GM12878 (cell line): ENCODE measurements around the gene NEK11.

Experiments
- CHD2 ChIP-seq: IDR thresholded peaks from 2 replicates; pipeline ENCODE4 v1.6.1; 2011; ENCODE audit warnings: low read depth, low read length, improper control_type of control experiment, borderline replicate concordance
- CREB1 ChIP-seq: IDR thresholded peaks from 2 replicates; pipeline ENCODE4 v1.6.1; 2012; ENCODE audit warnings: low read depth, mild to moderate bottlenecking, inconsistent platforms
- CTCF ChIP-seq, 3 experiments: IDR thresholded peaks in 2 of 3; conservative IDR thresholded peaks in 1 of 3; 2 replicates each; pipeline ENCODE4 v1.5.1; 2011; ENCODE audit warnings: low read depth in 3 of 3, low read length in 3 of 3, mild to moderate bottlenecking in 3 of 3, control low read depth in 2 of 3, moderate library complexity in 2 of 3, inconsistent platforms in 1 of 3, mixed read lengths in 1 of 3; ENCODE audit not compliant: control insufficient read depth in 2 of 3, insufficient read depth in 1 of 3; ENCODE audit errors: extremely low read depth in 1 of 3
- FOXM1 ChIP-seq: IDR thresholded peaks from 2 replicates; pipeline ENCODE4 v1.6.1; 2012; ENCODE audit warnings: low read depth, mild to moderate bottlenecking, inconsistent platforms, low read length, moderate library complexity
- IRF3 ChIP-seq: fragments of 450-650 bp; IDR thresholded peaks from 2 replicates; pipeline ENCODE4 v1.6.1; 2014; ENCODE audit warnings: mild to moderate bottlenecking
- POLR2A ChIP-seq: IDR thresholded peaks from 2 replicates; pipeline ENCODE4 v1.6.1; 2011; ENCODE audit warnings: low read depth, mild to moderate bottlenecking, low read length
- RAD51 ChIP-seq: fragments of 450-650 bp; IDR thresholded peaks from 2 replicates; pipeline ENCODE4 v1.6.1; 2016; ENCODE audit warnings: moderate library complexity, mild to moderate bottlenecking, inconsistent platforms
- REST ChIP-seq: IDR thresholded peaks from 2 replicates; pipeline ENCODE4 v1.6.1; 2012; ENCODE audit warnings: mild to moderate bottlenecking, low read depth, low read length
- SPI1 ChIP-seq: IDR thresholded peaks from 2 replicates; pipeline ENCODE4 v1.6.1; 2011; ENCODE audit warnings: low read depth, mild to moderate bottlenecking, low read length, moderate library complexity, borderline replicate concordance; ENCODE audit not compliant: insufficient read depth
- STAT1 ChIP-seq: fragments of 450-650 bp; conservative IDR thresholded peaks from 2 replicates; pipeline ENCODE4 v1.6.1; 2014; ENCODE audit warnings: antibody characterized with exemption, mild to moderate bottlenecking
- SUZ12 ChIP-seq: fragments of 200-600 bp; sonication (generic); IDR thresholded peaks from one replicate; pipeline ENCODE4 v1.6.1; 2018; ENCODE audit warnings: antibody characterized with exemption, mild to moderate bottlenecking; ENCODE audit not compliant: unreplicated experiment
- ZNF274 ChIP-seq: IDR thresholded peaks from one replicate; pipeline ENCODE4 v1.8.0; 2011; ENCODE audit not compliant: insufficient read length, insufficient read depth
- ZSCAN29 ChIP-seq: fragments of 450-650 bp; IDR thresholded peaks from 2 replicates; pipeline ENCODE4 v1.6.1; 2017; ENCODE audit warnings: mild to moderate bottlenecking, moderate library complexity

- TF ChIP-seq ZSCAN29, result no peak
- no peak for TF ChIP-seq SPI1
- TF ChIP-seq REST, result no peak
- no peak for TF ChIP-seq CHD2
- no peak for TF ChIP-seq ZNF274
- TF ChIP-seq STAT1, result no peak
- no peak for TF ChIP-seq POLR2A
- TF ChIP-seq CREB1, result no peak
- TF ChIP-seq IRF3, result no peak
- TF ChIP-seq RAD51, result no peak
- TF ChIP-seq SUZ12, result no peak
- TF ChIP-seq FOXM1, result no peak
- no peak for TF ChIP-seq CTCF (IDR thresholded peaks at IDR 0.05 in 2 of 3, conservative IDR thresholded peaks at IDR 0.05 in 1 of 3; ENCODE audit: control insufficient read depth in 2 of 3, extremely low read depth in 1 of 3, insufficient read depth in 1 of 3, low read depth in 3 of 3, low read length in 3 of 3)
Observed at GRCh38 chr3:131323792-131324191, 297.1 kb downstream of the NEK11 start.
